WTC11 (cell line): ENCODE results near the gene C6orf132. TPM values are rescaled to one million over a fixed set of nuclear protein-coding genes. Genes with fewer than 3 reads are reported as not detected.
A peak's percentile ranks its signal among the peaks of the same experiment; 100 is the strongest.

Experiments used
- ATAC-seq: fragments of 200-7000 bp; cut with Tn5 transposase; 2 replicates; pipeline ENCODE4 v1.10.0; 2021; ENCODE audit warnings: mild to moderate bottlenecking, moderate library complexity
- CTCF ChIA-PET: fragments of 300-600 bp; sonication (Branson Sonifier 250); formaldehyde crosslinking; loops from one replicate; lab custom pipeline; 2021; ENCODE audit warnings: antibody characterized with exemption; lab: Charles Lee
- POLR2A ChIA-PET: fragments of 350-600 bp; sonication (Branson Sonifier 250); formaldehyde crosslinking; loops from one replicate; lab custom pipeline; 2021; ENCODE audit warnings: antibody characterized with exemption; lab: Charles Lee
- DNase-seq: peaks from one replicate; pipeline ENCODE4 v3.0.0; 2021; ENCODE audit warnings: low spot score
- H3K27ac Mint-ChIP-seq: 2 replicates; pipeline ENCODE4 v1.8.0; 2021; ENCODE audit warnings: mixed read lengths
- H3K27me3 Mint-ChIP-seq: 2 replicates; pipeline ENCODE4 v1.8.0; 2021; ENCODE audit warnings: low read depth, mild to moderate bottlenecking, moderate library complexity, mixed read lengths
- H3K36me3 Mint-ChIP-seq: 2 replicates; pipeline ENCODE4 v1.8.0; 2021; ENCODE audit warnings: mixed read lengths
- H3K4me1 Mint-ChIP-seq: 2 replicates; pipeline ENCODE4 v1.8.0; 2022; ENCODE audit warnings: mixed read lengths
- H3K4me3 Mint-ChIP-seq: 2 replicates; pipeline ENCODE4 v1.8.0; 2021; ENCODE audit warnings: mild to moderate bottlenecking, moderate library complexity, mixed read lengths
- H3K9me3 Mint-ChIP-seq: 2 replicates; pipeline ENCODE4 v1.8.0; 2021; ENCODE audit warnings: mixed read lengths
- ATF1 ChIP-seq: sonication (generic); formaldehyde crosslinking; IDR thresholded peaks from 2 replicates; pipeline ENCODE4 v1.8.1; 2023; ENCODE audit warnings: mild to moderate bottlenecking, moderate library complexity, missing genetic modification reagents
- ELF4 ChIP-seq: sonication (generic); formaldehyde crosslinking; IDR thresholded peaks from 2 replicates; pipeline ENCODE4 v1.8.1; 2022; ENCODE audit warnings: low read depth, mild to moderate bottlenecking, moderate library complexity, missing genetic modification reagents
- EMX1 ChIP-seq: fragments of 250-450 bp; sonication (Bioruptor Pico); IDR thresholded peaks from 2 replicates; pipeline ENCODE4 v1.8.0; 2021; ENCODE audit warnings: mild to moderate bottlenecking
- ETV6 ChIP-seq: sonication (generic); formaldehyde crosslinking; IDR thresholded peaks from 2 replicates; pipeline ENCODE4 v1.8.1; 2022; ENCODE audit warnings: mild to moderate bottlenecking, missing genetic modification reagents
- FOXJ3 ChIP-seq: sonication (generic); formaldehyde crosslinking; IDR thresholded peaks from 2 replicates; pipeline ENCODE4 v1.9.0; 2021; ENCODE audit warnings: missing genetic modification reagents, mild to moderate bottlenecking, borderline replicate concordance
- FOXK1 ChIP-seq: sonication (generic); formaldehyde crosslinking; IDR thresholded peaks from 2 replicates; pipeline ENCODE4 v1.8.0; 2022; ENCODE audit warnings: mild to moderate bottlenecking, moderate library complexity, missing genetic modification reagents
- GTF2I ChIP-seq: fragments of 250-450 bp; sonication (Bioruptor Pico); conservative IDR thresholded peaks from 2 replicates; pipeline ENCODE4 v1.4.0; 2021; ENCODE audit warnings: mild to moderate bottlenecking
- HMGA2 ChIP-seq: fragments of 250-450 bp; sonication (Bioruptor Pico); IDR thresholded peaks from 2 replicates; pipeline ENCODE4 v1.4.0; 2021; ENCODE audit warnings: mild to moderate bottlenecking, moderate library complexity
- KAT7 ChIP-seq: sonication (generic); formaldehyde crosslinking; IDR thresholded peaks from 2 replicates; pipeline ENCODE4 v1.8.1; 2023; ENCODE audit warnings: missing genetic modification reagents, mild to moderate bottlenecking, borderline replicate concordance
- NFE2L1 ChIP-seq: sonication (generic); formaldehyde crosslinking; IDR thresholded peaks from 2 replicates; pipeline ENCODE4 v1.8.1; 2023; ENCODE audit warnings: missing genetic modification reagents
- NR3C1 ChIP-seq: sonication (generic); formaldehyde crosslinking; conservative IDR thresholded peaks from 2 replicates; pipeline ENCODE4 v1.8.1; 2023; ENCODE audit warnings: low read depth, mild to moderate bottlenecking, missing genetic modification reagents
- RELA ChIP-seq: sonication (generic); formaldehyde crosslinking; IDR thresholded peaks from 2 replicates; pipeline ENCODE4 v1.8.1; 2022; ENCODE audit warnings: missing genetic modification reagents, mild to moderate bottlenecking, borderline replicate concordance
- SOX15 ChIP-seq: fragments of 250-450 bp; sonication (Bioruptor Pico); IDR thresholded peaks from 2 replicates; pipeline ENCODE4 v1.9.0; 2021; ENCODE audit warnings: mild to moderate bottlenecking
- TEAD1 ChIP-seq: sonication (generic); formaldehyde crosslinking; IDR thresholded peaks from 2 replicates; pipeline ENCODE4 v1.8.0; 2022; ENCODE audit warnings: mild to moderate bottlenecking, missing genetic modification reagents
- TEAD4 ChIP-seq: sonication (generic); formaldehyde crosslinking; IDR thresholded peaks from 2 replicates; pipeline ENCODE4 v1.8.0; 2022; ENCODE audit warnings: mild to moderate bottlenecking, missing genetic modification reagents
- ZBTB21 ChIP-seq: sonication (generic); formaldehyde crosslinking; IDR thresholded peaks from 2 replicates; pipeline ENCODE4 v1.8.1; 2023; ENCODE audit warnings: mild to moderate bottlenecking, missing genetic modification reagents, borderline replicate concordance
- ZNF121 ChIP-seq: sonication (generic); formaldehyde crosslinking; IDR thresholded peaks from 2 replicates; pipeline ENCODE4 v1.8.0; 2023; ENCODE audit warnings: missing genetic modification reagents
- ZNF423 ChIP-seq: fragments of 250-450 bp; sonication (Bioruptor Pico); IDR thresholded peaks from 2 replicates; pipeline ENCODE4 v2.1.2; 2022; ENCODE audit warnings: mild to moderate bottlenecking, moderate library complexity
- ZNF671 ChIP-seq: fragments of 250-450 bp; sonication (Bioruptor Pico); IDR thresholded peaks from 2 replicates; pipeline ENCODE4 v1.8.0; 2021; ENCODE audit warnings: mild to moderate bottlenecking
- total RNA-seq: library from RNA; stranded (reverse); gene quantifications from 3 replicates; pipeline ENCODE4 v1.2.3, GENCODE V29; 2021
- TF ChIP-seq, protein P1 (sequence below): sonication (generic); formaldehyde crosslinking; IDR thresholded peaks from 2 replicates; pipeline ENCODE4 v1.8.0; 2023; ENCODE audit warnings: missing genetic modification reagents, mild to moderate bottlenecking, borderline replicate concordance
- TF ChIP-seq, protein P2 (sequence below): sonication (generic); formaldehyde crosslinking; IDR thresholded peaks from 2 replicates; pipeline ENCODE4 v1.8.1; 2023; ENCODE audit warnings: mild to moderate bottlenecking, missing genetic modification reagents
- TF ChIP-seq, protein P3 (sequence below): sonication (generic); formaldehyde crosslinking; conservative IDR thresholded peaks from 2 replicates; pipeline ENCODE4 v1.8.1; 2022; ENCODE audit warnings: mild to moderate bottlenecking, missing genetic modification reagents
- TF ChIP-seq, protein P4 (sequence below): sonication (generic); formaldehyde crosslinking; IDR thresholded peaks from 2 replicates; pipeline ENCODE4 v1.8.1; 2023; ENCODE audit warnings: mild to moderate bottlenecking, moderate library complexity, missing genetic modification reagents
- TF ChIP-seq, protein P5 (sequence below): sonication (generic); formaldehyde crosslinking; IDR thresholded peaks from 2 replicates; pipeline ENCODE4 v1.8.1; 2022; ENCODE audit warnings: mild to moderate bottlenecking, missing genetic modification reagents, moderate library complexity, borderline replicate concordance
- TF ChIP-seq, protein P6 (sequence below): sonication (generic); formaldehyde crosslinking; IDR thresholded peaks from 2 replicates; pipeline ENCODE4 v1.8.0; 2022; ENCODE audit warnings: mild to moderate bottlenecking, missing genetic modification reagents

C6orf132 gene
- total RNA-seq, 1 experiment from 2014 or later, result 52.6 TPM

DNA sequence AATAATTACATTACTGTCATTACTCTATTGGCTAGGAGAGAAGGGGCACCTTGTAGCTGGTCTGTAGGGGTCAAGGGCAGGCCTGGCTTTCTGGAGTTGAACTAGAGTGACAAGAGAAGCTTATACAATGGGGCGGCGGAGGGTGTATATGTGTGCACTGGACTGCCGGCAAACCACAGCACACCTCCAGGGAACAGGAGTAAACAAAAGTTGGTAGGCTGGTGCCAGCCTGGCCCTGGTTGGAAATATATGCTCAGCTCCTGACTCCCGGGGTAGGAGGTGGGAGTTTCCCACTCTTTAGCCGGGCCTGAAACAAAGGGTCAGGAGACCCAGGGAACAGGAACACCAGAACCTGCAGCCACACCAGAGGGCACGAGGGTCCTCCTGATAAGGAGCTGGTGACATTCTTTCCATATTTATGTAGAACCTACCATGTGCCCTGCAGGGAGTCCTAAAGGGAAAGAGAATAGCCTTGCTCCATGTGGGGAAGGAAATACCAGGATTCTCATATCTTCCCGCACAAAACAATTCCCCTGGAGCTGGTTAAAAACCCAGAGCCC is 5.1 kb downstream of the C6orf132 start:
- ATAC-seq, result peak; percentile 5
- no peaks in the 10 kb centered on the region for H3K9me3 Mint-ChIP-seq
- no peaks in the 10 kb centered on the region; the same call in 1 of the 2 replicates for H3K27me3 Mint-ChIP-seq
- ChIA-PET CTCF (interaction anchor here (0.6 to 6.4 kb wide), 21 partner anchors 9 to 613 kb away, joined by 3 to 46 read pairs (median 4); partner anchors contain the start of genes BYSL, MED20 and TOMM6), POLR2A (interaction anchor here (0.9 to 1.4 kb wide), 3 partner anchors 27 to 87 kb away, joined by 3 to 8 read pairs (median 5); partner anchors contain the start of gene TAF8)
- no peak for TF ChIP-seq EMX1 (CRISPR knock-in tag)
- TF ChIP-seq GTF2I (CRISPR knock-in tag), result no peak
- TF ChIP-seq ZBTB21, result no peak
- TF ChIP-seq TEAD1 (CRISPR knock-in tag), result peak; percentile 51; the same call in 1 of the 2 replicates
- no peak for TF ChIP-seq ETV6 (CRISPR knock-in tag)
- TF ChIP-seq NR3C1 (CRISPR knock-in tag), result no peak
- TF ChIP-seq KAT7 (CRISPR knock-in tag), result no peak
- peaks cover 18% of the 10 kb centered on the region for H3K36me3 Mint-ChIP-seq
- H3K4me1 Mint-ChIP-seq, result peaks cover 77% of the 10 kb centered on the region
- H3K27ac Mint-ChIP-seq, result peak overlapping the region; percentile 100
- DNase-seq, result peak; percentile 39
- H3K4me3 Mint-ChIP-seq, result peak overlapping the region; percentile 61

DNA sequence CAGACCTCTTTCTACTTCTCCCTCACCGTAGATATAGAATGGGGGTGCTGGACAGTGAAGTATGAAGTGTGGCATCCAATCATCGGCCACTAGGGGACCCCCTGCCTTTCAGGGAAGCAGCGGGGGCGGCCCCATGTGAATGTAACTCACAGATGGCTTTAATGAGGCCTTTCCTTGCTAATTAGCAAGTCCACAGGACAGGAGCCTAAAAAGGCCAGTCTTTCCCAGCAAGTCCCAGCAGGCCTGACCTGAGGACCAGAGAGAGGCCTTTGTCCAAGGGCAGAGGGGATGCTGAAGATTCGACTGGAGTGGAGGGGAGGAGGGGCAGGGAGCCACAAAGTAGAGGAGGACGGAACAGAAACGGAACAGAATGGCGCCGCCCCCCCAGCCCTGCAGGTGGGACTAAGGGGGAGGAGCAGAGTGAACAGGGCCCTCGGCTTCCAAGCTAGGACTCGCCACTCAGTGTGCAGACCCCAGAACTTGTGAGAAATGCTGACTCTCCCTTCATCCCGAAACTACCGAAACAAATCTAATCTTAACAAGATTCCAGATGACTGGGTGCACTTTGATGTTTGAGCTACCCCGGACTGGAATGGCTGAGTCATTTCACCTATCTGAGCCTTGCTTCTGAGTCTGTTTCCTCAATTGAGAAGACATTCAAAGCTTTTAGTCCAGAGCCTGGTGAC is 5.8 kb downstream of the C6orf132 start:
- Mint-ChIP-seq H3K4me3 (peak overlapping the region; percentile 61), H3K36me3 (peaks cover 22% of the 10 kb centered on the region), H3K27me3 (no peaks in the 10 kb centered on the region; the same call in 1 of the 2 replicates), H3K4me1 (peaks cover 79% of the 10 kb centered on the region), H3K27ac (peak overlapping the region; percentile 100), H3K9me3 (no peaks in the 10 kb centered on the region)
- ATAC-seq, result peak; percentile 81
- POLR2A ChIA-PET, result interaction anchor here (0.7 to 1.4 kb wide), 3 partner anchors 27 to 1171 kb away, joined by 3 to 8 read pairs (median 4); partner anchors contain the start of gene TAF8
- CTCF ChIA-PET, result interaction anchor here (0.6 to 6.4 kb wide), 22 partner anchors 9 to 612 kb away, joined by 3 to 46 read pairs (median 4); partner anchors contain the start of genes BYSL, MED20 and TOMM6
- DNase-seq, result peak; percentile 87
- TF ChIP-seq HMGA2 (CRISPR knock-in tag), result no peak
- TF ChIP-seq NFE2L1 (CRISPR knock-in tag), result 0 out of 2 replicates have a peak, but pooled peaks have one; percentile 17
- no peak for TF ChIP-seq SOX15 (CRISPR knock-in tag)
- TF ChIP-seq ELF4 (CRISPR knock-in tag), result no peak
- TF ChIP-seq, protein P1, sequence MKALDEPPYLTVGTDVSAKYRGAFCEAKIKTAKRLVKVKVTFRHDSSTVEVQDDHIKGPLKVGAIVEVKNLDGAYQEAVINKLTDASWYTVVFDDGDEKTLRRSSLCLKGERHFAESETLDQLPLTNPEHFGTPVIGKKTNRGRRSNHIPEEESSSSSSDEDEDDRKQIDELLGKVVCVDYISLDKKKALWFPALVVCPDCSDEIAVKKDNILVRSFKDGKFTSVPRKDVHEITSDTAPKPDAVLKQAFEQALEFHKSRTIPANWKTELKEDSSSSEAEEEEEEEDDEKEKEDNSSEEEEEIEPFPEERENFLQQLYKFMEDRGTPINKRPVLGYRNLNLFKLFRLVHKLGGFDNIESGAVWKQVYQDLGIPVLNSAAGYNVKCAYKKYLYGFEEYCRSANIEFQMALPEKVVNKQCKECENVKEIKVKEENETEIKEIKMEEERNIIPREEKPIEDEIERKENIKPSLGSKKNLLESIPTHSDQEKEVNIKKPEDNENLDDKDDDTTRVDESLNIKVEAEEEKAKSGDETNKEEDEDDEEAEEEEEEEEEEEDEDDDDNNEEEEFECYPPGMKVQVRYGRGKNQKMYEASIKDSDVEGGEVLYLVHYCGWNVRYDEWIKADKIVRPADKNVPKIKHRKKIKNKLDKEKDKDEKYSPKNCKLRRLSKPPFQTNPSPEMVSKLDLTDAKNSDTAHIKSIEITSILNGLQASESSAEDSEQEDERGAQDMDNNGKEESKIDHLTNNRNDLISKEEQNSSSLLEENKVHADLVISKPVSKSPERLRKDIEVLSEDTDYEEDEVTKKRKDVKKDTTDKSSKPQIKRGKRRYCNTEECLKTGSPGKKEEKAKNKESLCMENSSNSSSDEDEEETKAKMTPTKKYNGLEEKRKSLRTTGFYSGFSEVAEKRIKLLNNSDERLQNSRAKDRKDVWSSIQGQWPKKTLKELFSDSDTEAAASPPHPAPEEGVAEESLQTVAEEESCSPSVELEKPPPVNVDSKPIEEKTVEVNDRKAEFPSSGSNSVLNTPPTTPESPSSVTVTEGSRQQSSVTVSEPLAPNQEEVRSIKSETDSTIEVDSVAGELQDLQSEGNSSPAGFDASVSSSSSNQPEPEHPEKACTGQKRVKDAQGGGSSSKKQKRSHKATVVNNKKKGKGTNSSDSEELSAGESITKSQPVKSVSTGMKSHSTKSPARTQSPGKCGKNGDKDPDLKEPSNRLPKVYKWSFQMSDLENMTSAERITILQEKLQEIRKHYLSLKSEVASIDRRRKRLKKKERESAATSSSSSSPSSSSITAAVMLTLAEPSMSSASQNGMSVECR (CRISPR knock-in tag), result no peak
- TF ChIP-seq, protein P2, sequence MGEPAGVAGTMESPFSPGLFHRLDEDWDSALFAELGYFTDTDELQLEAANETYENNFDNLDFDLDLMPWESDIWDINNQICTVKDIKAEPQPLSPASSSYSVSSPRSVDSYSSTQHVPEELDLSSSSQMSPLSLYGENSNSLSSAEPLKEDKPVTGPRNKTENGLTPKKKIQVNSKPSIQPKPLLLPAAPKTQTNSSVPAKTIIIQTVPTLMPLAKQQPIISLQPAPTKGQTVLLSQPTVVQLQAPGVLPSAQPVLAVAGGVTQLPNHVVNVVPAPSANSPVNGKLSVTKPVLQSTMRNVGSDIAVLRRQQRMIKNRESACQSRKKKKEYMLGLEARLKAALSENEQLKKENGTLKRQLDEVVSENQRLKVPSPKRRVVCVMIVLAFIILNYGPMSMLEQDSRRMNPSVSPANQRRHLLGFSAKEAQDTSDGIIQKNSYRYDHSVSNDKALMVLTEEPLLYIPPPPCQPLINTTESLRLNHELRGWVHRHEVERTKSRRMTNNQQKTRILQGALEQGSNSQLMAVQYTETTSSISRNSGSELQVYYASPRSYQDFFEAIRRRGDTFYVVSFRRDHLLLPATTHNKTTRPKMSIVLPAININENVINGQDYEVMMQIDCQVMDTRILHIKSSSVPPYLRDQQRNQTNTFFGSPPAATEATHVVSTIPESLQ, result no peak
- TF ChIP-seq ZBTB21, result 0 out of 2 replicates have a peak, but pooled peaks have one; percentile 57
- no peak for TF ChIP-seq RELA (CRISPR knock-in tag)
- TF ChIP-seq ZNF671 (CRISPR knock-in tag), result no peak
- TF ChIP-seq ZNF121 (CRISPR knock-in tag), result peak; percentile 99
- peak; percentile 83 for TF ChIP-seq ZNF423
- no peak for TF ChIP-seq FOXJ3 (CRISPR knock-in tag)
- TF ChIP-seq, protein P3, sequence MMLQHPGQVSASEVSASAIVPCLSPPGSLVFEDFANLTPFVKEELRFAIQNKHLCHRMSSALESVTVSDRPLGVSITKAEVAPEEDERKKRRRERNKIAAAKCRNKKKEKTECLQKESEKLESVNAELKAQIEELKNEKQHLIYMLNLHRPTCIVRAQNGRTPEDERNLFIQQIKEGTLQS (CRISPR knock-in tag), result no peak
- TF ChIP-seq, protein P4, sequence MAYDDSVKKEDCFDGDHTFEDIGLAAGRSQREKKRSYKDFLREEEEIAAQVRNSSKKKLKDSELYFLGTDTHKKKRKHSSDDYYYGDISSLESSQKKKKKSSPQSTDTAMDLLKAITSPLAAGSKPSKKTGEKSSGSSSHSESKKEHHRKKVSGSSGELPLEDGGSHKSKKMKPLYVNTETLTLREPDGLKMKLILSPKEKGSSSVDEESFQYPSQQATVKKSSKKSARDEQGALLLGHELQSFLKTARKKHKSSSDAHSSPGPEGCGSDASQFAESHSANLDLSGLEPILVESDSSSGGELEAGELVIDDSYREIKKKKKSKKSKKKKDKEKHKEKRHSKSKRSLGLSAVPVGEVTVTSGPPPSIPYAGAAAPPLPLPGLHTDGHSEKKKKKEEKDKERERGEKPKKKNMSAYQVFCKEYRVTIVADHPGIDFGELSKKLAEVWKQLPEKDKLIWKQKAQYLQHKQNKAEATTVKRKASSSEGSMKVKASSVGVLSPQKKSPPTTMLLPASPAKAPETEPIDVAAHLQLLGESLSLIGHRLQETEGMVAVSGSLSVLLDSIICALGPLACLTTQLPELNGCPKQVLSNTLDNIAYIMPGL (CRISPR knock-in tag), result no peak; the same call in 1 of the 2 replicates
- no peak for TF ChIP-seq ATF1 (CRISPR knock-in tag)
- TF ChIP-seq, protein P5, sequence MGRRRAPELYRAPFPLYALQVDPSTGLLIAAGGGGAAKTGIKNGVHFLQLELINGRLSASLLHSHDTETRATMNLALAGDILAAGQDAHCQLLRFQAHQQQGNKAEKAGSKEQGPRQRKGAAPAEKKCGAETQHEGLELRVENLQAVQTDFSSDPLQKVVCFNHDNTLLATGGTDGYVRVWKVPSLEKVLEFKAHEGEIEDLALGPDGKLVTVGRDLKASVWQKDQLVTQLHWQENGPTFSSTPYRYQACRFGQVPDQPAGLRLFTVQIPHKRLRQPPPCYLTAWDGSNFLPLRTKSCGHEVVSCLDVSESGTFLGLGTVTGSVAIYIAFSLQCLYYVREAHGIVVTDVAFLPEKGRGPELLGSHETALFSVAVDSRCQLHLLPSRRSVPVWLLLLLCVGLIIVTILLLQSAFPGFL (CRISPR knock-in tag), result no peak
- TF ChIP-seq, protein P6, sequence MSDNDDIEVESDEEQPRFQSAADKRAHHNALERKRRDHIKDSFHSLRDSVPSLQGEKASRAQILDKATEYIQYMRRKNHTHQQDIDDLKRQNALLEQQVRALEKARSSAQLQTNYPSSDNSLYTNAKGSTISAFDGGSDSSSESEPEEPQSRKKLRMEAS (CRISPR knock-in tag), result peak; percentile 59
- no peak for TF ChIP-seq TEAD4 (CRISPR knock-in tag)
- TF ChIP-seq FOXK1 (CRISPR knock-in tag), result peak; percentile 50; the same call in 1 of the 2 replicates
